HepG2 (cell line): Measurements from ENCODE around the gene RNLS.

Source experiments
- KAT7 ChIP-seq: IDR thresholded peaks from 2 replicates; pipeline ENCODE4 v1.6.1; 2018; ENCODE audit warnings: borderline replicate concordance, missing compliant biosample characterization
- MTA3 ChIP-seq: sonication (generic); formaldehyde crosslinking; IDR thresholded peaks from 2 replicates; pipeline ENCODE4 v1.4.0; 2020; ENCODE audit warnings: missing genetic modification reagents
- PAX8 ChIP-seq: sonication (generic); formaldehyde crosslinking; IDR thresholded peaks from 2 replicates; pipeline ENCODE4 v1.8.0; 2022; ENCODE audit warnings: mild to moderate bottlenecking, missing genetic modification reagents, borderline replicate concordance
- RAD21 ChIP-seq: fragments of 450-650 bp; formaldehyde crosslinking; IDR thresholded peaks from 2 replicates; pipeline ENCODE4 v1.5.0; 2020; ENCODE audit warnings: mild to moderate bottlenecking
- SMARCE1 ChIP-seq: fragments of 450-650 bp; IDR thresholded peaks from 2 replicates; pipeline ENCODE4 v1.6.1; 2017; ENCODE audit warnings: borderline replicate concordance
- SRSF9 ChIP-seq: fragments of 200-400 bp; formaldehyde crosslinking; IDR thresholded peaks from 2 replicates; pipeline ENCODE4 v1.6.1; 2018; ENCODE audit warnings: borderline replicate concordance, mild to moderate bottlenecking, low read depth, low read length; ENCODE audit not compliant: insufficient read depth, poor library complexity, severe bottlenecking
- ZNF530 ChIP-seq: sonication (generic); formaldehyde crosslinking; IDR thresholded peaks from 2 replicates; pipeline ENCODE4 v1.5.0; 2020; ENCODE audit warnings: low read depth, mild to moderate bottlenecking, missing genetic modification reagents
- TF ChIP-seq, protein P1 (sequence below): sonication (generic); formaldehyde crosslinking; IDR thresholded peaks from 2 replicates; pipeline ENCODE4 v1.5.0; 2020; ENCODE audit warnings: mild to moderate bottlenecking, missing genetic modification reagents, moderate library complexity
- TF ChIP-seq, protein P2 (sequence below): sonication (generic); formaldehyde crosslinking; conservative IDR thresholded peaks from 2 replicates; pipeline ENCODE4 v1.4.0; 2020; ENCODE audit warnings: missing genetic modification reagents

DNA sequence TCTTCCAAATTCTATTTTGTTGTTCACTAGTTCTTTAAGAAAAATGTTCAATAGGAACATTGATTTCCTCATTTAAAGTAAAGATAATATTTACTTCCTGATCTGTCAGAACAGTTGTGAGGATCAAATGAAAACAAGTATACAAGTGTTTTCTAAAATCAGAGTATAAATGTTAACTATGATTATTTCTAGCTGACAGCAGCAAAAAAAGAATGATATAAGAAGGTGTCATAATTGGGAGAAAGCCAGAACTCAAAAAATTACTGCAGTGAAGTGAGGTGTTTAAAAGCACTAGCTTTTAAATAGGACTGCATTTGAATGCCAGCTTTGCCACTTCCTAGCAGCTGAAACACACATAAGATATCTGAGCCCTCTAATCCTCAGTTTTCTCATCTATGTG, 283.3 kb downstream of the RNLS start:
- TF ChIP-seq PAX8 (CRISPR knock-in tag): no peak
- TF ChIP-seq MTA3: no peak
- no peak for TF ChIP-seq SMARCE1
- no peak for TF ChIP-seq RAD21 (CRISPR knock-in tag)
- no peak for TF ChIP-seq KAT7 (CRISPR knock-in tag)
- TF ChIP-seq, protein P1, sequence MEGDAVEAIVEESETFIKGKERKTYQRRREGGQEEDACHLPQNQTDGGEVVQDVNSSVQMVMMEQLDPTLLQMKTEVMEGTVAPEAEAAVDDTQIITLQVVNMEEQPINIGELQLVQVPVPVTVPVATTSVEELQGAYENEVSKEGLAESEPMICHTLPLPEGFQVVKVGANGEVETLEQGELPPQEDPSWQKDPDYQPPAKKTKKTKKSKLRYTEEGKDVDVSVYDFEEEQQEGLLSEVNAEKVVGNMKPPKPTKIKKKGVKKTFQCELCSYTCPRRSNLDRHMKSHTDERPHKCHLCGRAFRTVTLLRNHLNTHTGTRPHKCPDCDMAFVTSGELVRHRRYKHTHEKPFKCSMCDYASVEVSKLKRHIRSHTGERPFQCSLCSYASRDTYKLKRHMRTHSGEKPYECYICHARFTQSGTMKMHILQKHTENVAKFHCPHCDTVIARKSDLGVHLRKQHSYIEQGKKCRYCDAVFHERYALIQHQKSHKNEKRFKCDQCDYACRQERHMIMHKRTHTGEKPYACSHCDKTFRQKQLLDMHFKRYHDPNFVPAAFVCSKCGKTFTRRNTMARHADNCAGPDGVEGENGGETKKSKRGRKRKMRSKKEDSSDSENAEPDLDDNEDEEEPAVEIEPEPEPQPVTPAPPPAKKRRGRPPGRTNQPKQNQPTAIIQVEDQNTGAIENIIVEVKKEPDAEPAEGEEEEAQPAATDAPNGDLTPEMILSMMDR: no peak
- no peak for TF ChIP-seq ZNF530 (CRISPR knock-in tag)
- no peak for TF ChIP-seq SRSF9
- TF ChIP-seq, protein P2, sequence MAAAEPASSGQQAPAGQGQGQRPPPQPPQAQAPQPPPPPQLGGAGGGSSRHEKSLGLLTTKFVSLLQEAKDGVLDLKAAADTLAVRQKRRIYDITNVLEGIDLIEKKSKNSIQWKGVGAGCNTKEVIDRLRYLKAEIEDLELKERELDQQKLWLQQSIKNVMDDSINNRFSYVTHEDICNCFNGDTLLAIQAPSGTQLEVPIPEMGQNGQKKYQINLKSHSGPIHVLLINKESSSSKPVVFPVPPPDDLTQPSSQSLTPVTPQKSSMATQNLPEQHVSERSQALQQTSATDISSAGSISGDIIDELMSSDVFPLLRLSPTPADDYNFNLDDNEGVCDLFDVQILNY (CRISPR knock-in tag): no peak
